HG03565 (cell line): ENCODE results near the gene ITPR1.
"Not testable (repeated sequence)": the region's sequence is repeated elsewhere in the genome, so short reads cannot be mapped to it uniquely, and the experiment has no call there.

Experiments
- ATAC-seq: cut with Tn5 transposase; IDR thresholded peaks from one replicate; pipeline ENCODE4 v1.9.1; 2021; ENCODE audit warnings: mild to moderate bottlenecking, moderate library complexity; ENCODE audit not compliant: unreplicated experiment

ITPR1 gene

DNA sequence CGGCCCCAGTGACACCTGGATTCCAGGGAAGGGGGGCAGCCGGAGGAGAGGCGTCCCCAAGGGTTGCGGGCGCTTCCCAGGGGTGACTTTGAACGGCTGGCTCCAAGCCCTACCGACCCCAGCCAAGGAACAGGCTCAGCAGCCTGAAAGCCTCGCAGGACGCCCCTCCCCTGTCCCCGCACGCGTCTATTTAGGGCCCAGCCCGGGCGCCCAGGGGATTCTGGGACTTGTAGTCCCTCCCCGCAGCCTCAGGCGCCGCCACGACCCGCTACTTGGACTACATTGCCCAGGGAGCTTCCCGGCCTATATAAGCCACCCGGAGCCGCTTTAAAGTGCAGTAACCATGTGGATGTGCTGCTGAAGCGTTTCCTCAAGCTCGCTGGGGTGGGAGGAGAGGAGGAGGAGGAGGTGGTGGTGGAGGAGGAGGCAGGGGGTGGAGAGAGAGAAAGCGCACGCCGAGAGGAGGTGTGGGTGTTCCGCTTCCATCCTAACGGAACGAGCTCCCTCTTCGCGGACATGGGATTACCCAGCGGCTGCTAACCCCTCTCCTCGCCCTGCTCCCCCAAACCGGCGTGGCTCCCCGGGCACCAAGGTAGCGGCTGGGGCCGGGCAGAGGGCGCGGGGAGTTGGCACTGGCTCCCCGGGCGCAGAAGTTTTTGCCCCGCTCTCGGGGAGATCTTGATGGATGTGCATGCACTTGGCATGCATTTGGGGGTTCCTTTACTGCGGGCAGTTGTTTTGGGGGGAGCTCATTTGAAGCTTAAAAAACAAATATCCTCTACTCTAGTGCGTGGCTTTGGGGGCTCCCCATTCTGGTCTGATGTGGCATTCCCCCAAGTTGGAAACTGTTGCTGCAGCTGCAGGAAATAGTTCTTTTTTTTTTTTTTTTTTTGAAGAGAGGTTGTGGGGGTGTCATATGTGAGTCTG lies at the start of gene ITPR1:
ITPR1 (plus strand) TSS at position 335 of the 927 bp plus-strand sequence. CDS start 23,144 bp downstream, outside the sequence.
- peak; percentile 88 for ATAC-seq

DNA sequence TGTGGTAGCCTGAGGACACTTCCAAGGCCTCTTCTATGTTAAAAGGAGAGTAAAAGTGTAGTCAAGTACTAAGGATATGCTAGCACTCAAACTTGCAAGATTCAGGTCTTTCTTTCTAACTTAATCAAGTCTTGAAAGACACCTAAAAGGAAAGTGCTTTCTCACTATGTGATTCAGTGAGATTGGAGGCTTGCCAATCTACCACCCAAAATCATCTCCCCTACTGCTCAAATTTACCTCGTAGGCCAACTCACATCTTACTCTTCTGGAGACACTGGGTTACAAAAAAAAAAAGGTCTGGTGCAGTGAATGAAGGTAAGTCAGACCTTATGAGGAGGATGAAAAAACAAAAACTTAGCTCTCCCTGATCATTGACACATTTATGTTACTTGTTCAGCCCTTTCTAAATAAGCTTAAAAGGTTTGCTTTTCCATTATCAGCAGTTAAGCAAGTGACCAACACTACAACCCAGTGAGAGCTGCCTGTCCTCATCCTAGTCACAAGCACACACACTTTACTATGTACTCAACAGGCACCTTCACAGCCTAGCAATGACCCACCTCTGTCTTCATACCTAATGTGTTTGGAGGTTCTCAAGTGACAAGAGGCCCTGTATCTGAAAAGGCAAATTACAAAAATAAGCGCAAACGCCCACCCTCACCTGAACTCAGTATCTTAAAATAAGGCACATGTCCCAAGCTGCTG lies 45.7 kb upstream of the ITPR1 start:
- ATAC-seq, result no peak

DNA sequence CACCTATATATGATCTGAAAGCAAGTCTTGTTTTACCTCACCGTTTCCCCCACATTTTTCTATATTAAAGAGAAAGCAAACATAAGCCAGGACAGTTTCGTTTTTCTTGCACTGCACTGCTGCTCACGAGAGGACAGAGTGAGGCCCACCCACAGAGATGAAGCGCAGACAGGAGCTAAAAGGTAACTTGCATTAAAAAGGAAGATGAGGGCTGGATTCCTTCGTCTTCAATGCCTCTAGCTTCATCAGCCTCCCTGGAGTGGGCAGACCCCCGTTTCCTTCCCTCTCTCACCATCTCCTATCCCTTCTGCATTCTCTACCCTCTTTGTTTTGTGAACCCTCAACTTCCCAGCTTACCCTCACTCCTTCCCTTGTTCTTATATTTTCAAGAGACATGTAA lies 45.0 kb upstream of the ITPR1 start:
- ATAC-seq, result no peak

DNA sequence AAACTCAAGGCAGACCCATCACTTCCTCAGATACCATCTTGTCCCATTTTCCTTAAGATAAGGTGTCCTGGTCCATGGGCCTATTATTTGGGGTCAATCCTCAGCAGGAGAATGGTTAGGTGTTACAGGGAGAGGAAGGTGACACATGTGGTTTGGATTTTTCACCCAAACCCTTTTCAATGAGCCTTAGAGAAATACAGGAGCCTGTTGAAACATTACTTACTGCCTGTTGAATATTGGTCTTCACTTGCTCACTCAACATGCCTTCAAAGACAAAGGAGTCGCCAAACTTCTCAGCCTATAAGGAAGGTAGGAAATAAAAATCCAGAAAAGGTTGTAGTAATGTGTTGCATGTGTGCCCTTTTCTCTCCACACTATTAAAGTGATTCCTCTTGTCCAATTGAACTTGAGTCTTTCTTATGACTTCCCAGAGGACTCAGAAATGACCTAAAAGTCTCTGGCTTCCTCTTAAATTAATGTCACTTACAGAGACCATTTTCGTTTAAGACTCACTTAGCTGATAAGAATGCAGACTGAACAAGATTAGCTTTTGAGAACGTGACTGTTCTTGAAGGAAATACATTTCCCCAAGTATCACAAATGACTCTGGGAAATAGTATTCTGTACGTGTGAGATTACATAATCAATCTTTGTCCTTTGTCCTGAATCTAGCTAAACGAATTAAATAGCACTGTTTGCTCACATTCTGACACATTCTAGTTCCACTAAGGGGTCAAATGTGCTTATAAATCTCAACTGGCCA lies 43.9 kb upstream of the ITPR1 start:
- ATAC-seq, result no peak

DNA sequence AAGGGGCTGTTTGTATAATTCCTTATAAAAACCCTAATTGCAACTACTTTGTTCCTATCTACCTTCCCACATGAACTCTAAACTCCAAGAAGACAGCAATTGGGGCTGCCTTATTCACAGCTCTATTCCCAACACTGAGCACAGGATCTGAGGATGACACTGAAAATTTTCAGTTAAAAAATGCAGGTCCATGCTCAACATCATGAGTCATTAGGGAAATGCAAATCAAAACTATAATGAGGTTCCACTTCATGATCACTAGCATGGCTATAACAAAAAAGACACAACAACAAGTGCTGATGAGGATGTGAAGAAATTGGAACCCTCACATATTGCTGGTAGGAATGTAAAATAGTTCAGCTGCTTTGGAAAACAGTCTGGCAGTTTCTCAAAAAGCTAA lies 39.0 kb upstream of the ITPR1 start:
- no peak for ATAC-seq

DNA sequence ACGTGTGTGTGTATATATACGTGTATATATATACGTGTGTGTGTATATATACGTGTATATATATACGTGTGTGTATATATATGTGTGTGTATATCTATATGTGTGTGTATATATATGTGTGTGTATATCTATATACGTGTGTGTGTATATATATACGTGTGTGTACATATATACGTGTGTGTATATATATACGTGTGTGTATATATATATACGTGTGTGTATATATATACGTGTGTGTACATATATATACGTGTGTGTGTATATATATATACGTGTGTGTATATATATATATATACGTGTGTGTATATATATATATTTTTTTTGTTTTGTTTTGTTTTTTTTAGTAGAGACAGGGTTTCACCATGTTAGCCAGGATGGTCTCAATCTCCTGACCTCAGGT lies 36.4 kb upstream of the ITPR1 start:
- not testable (repeated sequence) for ATAC-seq

DNA sequence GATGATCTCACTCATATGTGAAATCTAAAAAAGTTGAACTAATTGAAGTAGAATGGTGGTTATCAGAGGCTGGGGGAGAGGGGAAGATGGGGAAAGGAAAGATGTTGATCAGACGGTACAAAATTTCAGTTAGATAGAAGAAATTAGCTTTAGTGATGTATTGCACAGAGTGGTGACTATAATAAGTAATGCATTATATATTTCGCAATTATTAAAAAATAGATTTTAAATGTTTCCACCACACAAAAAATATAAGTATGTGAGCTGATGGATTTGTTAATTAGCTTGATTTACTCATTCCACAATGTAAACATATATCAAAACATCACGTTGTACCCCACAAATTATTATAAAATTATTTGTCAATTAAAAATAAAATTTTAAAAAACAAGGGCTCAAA lies 34.2 kb upstream of the ITPR1 start:
- ATAC-seq, result no peak

DNA sequence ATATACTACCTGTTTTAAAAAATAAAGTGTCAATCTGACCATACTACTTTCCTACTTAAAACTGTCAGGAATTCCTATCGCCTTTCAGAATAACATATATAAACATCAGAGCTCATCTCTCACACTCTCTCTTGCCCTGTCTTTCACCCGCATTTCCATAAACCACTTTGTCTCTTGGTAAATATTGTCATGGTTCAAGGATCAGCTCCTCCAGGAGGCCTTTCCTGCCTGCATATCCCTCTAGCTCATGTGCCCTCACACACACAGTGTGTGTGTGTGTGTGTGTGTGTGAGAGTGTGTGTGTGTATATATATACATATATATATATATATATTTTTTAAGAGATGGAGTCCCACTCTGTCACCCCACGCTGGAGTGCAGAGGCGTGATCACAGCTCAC lies 32.8 kb upstream of the ITPR1 start:
- ATAC-seq, result no peak

DNA sequence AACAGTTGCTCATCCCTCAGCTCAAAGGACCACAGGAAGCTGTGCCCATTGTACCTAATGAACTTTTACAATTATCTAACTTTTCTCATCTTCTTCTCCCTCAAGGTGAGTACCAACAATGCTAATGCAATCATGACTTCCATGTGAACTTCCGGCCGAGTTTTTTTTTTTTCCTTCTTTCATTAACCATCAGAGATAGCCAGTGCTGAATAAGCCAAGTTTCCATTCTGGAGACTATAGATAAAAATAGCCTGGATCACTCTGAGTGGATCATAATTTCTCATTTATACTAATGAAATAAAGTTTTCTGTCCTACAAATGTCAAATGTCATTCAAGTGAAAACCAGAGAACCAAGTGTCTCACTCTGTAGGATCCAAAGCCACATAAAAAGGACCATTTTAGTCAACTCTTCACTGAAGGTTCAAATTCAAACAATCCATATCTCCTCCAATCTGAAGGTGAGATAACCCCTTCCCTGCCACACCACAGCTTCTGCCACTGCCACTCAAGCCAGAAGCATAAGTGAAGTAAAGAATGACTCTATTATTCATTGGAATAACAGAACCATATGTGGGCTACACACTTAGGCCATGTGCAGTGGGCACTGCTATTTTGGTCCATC lies 31.6 kb upstream of the ITPR1 start:
- ATAC-seq, result no peak

DNA sequence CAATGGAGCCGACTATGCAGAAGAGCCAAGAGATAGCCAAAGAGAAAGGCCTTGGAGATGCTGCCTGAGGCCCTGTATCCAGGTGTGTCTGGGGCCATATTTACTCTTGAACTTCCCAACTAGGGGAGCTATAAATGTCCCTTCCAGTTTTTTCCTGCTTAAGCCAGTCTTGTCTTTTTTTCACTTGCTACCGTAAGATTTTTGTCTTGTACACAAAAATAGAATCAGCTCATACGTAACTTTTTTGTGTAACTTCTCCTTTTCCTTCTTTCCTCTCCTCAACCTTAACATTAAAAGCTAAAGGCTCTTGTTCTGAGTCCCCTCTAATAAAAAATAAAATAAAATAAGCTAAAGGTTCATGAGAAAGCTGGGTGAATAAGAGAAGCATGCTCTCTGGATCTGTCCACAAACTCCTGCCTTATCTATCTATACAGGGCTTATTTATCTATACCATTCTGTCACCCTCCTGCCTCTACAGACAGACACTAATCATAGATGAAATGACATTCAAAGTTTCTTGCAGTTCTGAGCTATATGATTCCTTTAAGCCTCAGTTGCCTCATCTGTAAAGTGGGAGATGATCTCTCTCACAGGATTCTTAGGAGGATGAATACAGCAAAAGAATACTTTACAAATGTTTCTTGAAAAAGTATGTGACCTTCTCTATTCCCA lies 30.6 kb upstream of the ITPR1 start:
- no peak for ATAC-seq

DNA sequence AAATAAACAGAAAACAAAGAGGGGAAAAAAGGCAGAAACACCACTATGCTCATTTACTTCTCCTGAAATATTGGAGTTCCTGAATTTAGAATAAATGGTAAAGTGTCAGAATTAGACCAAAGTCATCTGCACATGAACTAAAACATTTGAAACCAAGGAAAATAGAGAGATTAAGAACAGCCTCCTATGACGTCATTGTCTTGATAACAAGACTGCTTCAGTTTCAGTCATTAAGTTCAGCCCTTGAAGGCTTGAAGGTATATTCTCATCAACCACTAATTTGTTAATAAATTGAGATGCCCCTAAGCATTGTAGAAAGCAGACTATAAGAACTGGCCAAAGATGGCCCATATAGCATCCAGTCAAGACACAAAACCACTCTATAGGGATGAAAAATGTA lies 28.6 kb upstream of the ITPR1 start:
- no peak for ATAC-seq

DNA sequence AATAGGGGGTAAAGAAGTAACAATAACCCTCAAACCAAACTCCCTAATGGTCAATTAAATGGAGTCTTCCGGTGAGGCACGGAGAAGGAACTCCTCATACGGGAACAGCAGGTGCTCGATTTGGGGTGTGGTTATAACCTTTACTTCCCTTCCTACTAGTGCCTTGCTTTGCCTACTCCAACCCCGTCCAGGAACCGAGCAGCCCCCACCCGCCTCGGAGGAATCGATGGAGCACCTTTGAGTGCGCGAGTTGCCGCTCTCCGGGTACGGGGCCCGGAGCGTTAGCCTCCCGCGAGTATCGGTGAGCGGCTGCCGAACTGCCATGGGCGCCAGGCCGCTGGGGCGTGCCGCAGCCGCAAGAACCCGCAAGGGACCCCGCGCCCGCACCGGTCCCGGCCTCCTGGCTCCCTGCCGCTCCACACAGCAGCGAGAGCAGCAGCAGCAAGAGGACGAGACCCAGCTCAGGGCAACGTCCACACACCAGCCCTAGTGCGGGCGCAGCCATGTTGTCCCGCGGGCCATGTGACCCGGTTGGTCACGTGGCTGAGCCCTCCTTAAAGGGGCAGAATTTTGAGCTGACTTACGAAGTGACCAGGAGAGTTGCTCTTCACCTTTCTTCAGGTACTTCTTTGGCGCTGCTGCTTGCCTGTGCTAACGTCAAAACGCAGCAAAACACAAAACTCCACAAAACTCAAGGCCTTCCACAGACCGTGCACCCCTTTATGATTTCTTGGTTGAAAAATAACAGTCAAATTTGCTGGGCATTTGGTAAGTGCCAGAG lies 26.2 kb upstream of the ITPR1 start, which contains the start of gene SUMF1:
SUMF1 (minus strand) TSS at position 529 of the 781 bp plus-strand sequence; CDS start at position 505, 24 bp downstream.
- peak; percentile 99 for ATAC-seq

DNA sequence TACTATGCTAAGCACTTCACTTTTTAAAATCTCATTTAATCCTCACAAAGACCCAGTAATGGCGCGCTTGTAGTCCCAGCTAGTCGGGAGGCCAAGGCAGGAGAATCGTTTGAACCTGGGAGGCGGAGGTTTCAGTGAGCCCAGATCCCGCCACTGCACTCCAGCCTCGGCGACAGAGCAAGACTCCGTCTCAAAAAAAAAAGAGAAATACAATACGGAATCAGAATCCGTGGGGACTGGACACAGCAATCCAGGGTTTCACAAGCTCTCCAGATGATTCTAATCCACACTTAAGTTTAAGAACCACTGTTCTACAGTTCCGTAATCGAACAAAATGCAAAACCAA lies 25.7 kb upstream of the ITPR1 start:
- no peak for ATAC-seq

DNA sequence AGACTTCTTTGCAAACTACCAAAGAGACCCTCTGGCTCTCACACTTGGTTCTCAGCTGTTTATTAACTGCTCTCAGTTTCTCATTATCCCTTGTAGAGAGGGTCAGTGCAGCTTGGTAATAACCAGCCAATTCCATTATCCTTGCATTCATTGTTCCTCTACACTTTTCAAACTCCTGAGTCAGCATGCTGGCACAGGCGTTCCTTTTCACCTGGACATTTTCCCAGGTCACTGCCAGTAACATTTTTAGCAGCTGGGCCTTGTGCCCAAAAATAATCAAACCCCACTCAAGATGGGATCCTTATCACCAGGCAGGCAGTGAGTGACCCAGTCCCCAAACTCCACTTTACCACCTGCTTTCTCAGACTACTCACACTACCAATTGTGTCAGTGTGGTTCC lies 21.2 kb upstream of the ITPR1 start:
- ATAC-seq, result no peak

DNA sequence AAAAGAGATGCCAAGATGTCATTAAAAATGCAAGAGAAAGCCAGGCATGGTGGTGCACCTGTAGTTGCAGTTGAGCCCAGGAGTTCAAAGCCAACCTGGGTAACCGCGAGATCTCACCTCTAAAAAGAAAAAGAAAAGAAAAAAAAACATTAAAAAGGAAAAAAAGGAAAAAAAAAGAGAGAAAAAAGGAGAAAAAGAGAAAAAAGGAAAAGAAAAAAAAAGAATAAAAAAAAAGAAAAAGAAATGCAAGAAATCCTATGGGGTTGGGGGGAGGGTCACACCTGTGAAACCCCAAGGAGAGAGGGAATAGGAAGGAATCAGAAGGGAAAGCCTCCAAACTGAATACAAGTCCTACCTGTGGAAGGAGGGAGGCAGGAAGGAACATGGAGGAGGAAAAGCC lies 20.8 kb upstream of the ITPR1 start:
- no peak for ATAC-seq

DNA sequence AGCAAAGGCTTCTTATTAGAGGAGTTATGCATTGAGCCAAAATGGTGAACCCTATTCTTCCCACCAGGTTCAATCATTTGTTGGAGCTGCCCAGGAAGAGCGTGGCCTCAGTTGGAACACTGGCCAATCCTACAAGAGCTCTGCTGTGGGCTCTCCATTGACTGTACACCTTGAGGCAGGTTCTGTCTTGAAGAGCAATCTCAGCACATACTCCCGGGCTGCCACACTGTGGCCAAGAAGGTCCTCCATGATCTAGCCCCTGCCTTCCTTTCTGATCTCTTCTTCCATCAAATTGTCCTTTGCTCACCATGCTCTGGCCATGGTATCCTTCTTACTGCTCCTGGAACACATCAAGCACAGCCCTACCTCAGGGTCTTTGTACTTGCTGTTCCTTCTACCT lies 20.4 kb upstream of the ITPR1 start:
- ATAC-seq, result no peak

DNA sequence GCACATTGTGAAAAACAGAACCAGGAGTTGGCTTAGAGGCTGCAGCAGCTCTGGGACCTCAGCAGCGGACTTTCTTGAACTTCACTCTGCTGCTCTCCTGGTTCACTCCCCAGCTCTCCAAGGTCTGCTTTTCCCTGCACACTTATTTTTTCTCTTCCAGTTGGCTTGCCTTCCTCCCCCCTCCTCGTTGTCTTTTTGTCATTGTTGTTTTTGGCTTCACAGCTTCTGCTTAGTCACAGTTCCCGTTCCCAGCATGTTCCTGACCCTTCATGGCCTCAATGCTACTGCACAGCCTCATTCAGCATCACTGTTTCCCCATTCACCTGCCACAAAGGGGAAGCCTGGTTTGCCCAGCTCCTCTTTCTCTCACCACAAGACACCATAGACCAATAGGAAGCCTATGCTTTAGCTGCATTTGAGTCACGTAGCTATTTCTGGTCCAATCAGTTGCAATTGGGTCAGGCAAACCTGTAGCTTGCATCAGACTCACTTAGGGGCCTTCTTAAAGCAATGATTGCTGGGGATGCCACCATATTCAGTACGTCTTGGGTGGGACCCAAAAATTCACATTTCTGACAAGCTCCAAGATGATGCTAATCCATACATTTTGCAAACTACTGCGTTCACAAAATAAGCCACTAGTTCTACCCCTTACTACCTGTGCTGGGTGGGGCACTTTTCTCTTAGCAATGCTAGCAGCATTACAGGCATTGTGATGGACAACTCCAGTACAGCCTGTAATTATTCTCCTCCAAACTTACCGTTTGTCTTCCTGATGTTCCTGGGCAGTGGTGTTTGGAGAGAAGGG lies 18.3 kb upstream of the ITPR1 start:
- ATAC-seq, result peak; percentile 55

DNA sequence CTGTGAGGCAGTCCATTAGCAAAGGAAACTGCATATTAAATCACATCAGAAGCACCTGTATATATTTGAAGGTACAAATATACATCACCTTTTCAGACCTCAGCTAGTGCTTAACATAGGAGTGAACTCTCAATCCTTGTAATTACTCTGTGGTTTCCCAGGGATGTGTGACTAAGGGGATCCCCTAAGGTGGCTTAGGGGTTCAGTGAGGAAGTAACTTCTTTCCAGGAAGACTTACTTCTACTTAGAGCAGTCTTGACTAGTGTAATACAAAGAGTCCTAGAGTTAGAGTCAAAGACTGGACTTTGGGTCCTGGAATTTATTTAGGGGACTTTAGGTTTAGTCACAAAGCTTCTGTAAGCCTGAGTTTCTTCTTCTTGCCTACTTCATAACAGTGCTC lies 17.3 kb upstream of the ITPR1 start:
- ATAC-seq, result no peak

DNA sequence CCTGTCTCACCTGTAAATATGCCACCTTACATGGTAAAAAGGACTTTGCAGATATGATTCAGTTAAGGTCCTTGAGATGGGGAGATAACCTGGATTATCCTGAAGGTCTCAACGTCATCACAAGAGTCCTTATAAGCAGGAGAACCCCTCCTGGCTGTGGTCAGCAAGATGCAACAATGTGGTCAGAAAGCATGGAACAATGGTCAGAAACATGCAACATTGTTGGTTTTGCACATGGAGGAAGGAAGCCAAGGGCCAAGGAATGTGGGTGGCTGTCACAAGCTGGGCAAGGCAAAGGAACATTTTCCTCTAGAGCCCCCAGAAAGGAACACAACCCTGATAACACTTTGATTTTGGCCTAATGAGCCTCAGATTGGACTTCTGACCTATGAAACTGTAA lies 16.7 kb upstream of the ITPR1 start:
- ATAC-seq, result no peak
